ENCODE results near the gene SAP130.

The SAP130 gene

GRCh38 chr2:127893494-127893893 lies 134.4 kb downstream of the SAP130 start:
- no peak for DNase-seq (ENCODE audit: low read depth, low spot score)

DNA sequence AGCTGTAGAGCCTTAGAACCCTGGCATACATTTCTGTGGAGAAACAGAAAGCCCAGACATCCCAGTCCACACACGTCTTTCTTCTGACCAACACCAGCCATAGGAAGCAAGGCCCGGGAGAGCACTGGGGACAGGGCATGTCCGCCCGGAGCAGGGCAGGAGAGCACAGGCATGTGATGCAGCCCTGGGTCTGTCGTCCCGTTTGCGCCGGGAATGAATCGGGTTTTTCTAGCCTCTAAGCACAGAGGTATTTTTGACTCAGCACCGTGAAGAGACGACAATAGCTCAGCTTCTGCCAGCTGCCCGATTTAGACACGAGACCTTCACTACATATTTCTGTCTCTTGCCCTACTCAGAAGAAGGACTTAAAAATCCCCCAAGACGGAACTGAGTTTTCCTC lies 134.8 kb downstream of the SAP130 start:
- no peak for DNase-seq (ENCODE audit: low read depth, low spot score)

GRCh38 chr2:127891811-127892210 lies 136.0 kb downstream of the SAP130 start:
- DNase-seq (ENCODE audit: low read depth, low spot score), result no peak
